GM23248 (cell line): Measurements from ENCODE around the gene CLPX.
"Not testable (repeated sequence)": the region's sequence is repeated elsewhere in the genome, so short reads cannot be mapped to it uniquely, and the experiment has no call there.

Experiments used
- EZH2 ChIP-seq: fragments of 200-600 bp; sonication (generic); IDR thresholded peaks from 2 replicates; pipeline ENCODE4 v1.6.1; 2018; ENCODE audit warnings: antibody characterized with exemption, mild to moderate bottlenecking; ENCODE audit not compliant: insufficient read depth, poor library complexity, severe bottlenecking
- EZH2phosphoT487 ChIP-seq: fragments of 200-600 bp; sonication (generic); IDR thresholded peaks from 2 replicates; pipeline ENCODE4 v1.6.1; 2018; ENCODE audit warnings: antibody characterized with exemption, moderate library complexity, mild to moderate bottlenecking, low read depth; ENCODE audit not compliant: insufficient read depth

DNA sequence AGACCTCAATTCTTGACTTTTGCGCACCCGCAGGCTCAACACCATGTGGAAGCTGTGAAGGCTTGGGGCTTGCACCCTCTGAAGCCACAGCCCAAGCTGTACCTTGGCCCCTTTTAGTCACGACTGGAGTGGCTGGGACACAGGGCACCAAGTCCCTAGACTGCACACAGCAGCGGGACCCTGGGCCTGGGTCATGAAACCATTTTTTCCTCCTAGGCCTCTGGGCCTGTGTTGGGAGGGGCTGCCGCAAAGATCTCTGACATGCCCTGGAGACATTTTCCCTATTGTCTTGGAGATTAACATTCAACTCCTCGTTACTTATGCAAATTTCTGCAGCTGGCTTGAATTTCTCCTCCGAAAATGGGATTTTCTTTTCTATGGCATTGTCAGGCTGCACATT is 48.1 kb downstream of the CLPX start:
- TF ChIP-seq EZH2, EZH2phosphoT487: not testable (repeated sequence)
